Hepatocyte (in vitro differentiated cells): ENCODE data around the gene CDK6. TPM values are rescaled to one million over a fixed set of nuclear protein-coding genes. Genes with fewer than 3 reads are reported as not detected.

ENCODE experiments used
- DNase-seq: peaks from one replicate; pipeline ENCODE4 v3.0.0-alpha.2; 2016; ENCODE audit warnings: low spot score
- H2AFZ ChIP-seq: fragments of 200-600 bp; sonication (generic); 2 replicates; pipeline ENCODE4 v1.6.0; 2016; ENCODE audit warnings: antibody characterized with exemption, mild to moderate bottlenecking
- H3K27ac ChIP-seq: fragments of 200-600 bp; sonication (generic); 2 replicates; pipeline ENCODE4 v1.5.1; 2016; ENCODE audit warnings: mild to moderate bottlenecking
- H3K27me3 ChIP-seq: fragments of 200-600 bp; sonication (generic); 2 replicates; pipeline ENCODE4 v1.6.1; 2016
- H3K36me3 ChIP-seq: fragments of 200-600 bp; sonication (generic); replicated peaks from 2 replicates; pipeline ENCODE4 v1.5.1; 2016; ENCODE audit warnings: low read depth; ENCODE audit not compliant: insufficient read depth
- H3K4me1 ChIP-seq: fragments of 200-600 bp; sonication (generic); 2 replicates; pipeline ENCODE4 v1.5.1; 2016; ENCODE audit warnings: mild to moderate bottlenecking, moderate library complexity; ENCODE audit not compliant: insufficient read depth
- H3K4me2 ChIP-seq: fragments of 200-600 bp; sonication (generic); 2 replicates; pipeline ENCODE4 v1.6.0; 2016
- H3K4me3 ChIP-seq: fragments of 200-600 bp; sonication (generic); 2 replicates; pipeline ENCODE4 v1.5.1; 2016; ENCODE audit warnings: mild to moderate bottlenecking
- H3K79me2 ChIP-seq: fragments of 200-600 bp; sonication (generic); 2 replicates; pipeline ENCODE4 v1.6.0; 2017; ENCODE audit warnings: mild to moderate bottlenecking
- H3K9me2 ChIP-seq: fragments of 200-600 bp; sonication (generic); replicated peaks from 2 replicates; pipeline ENCODE4 v1.6.0; 2017; ENCODE audit warnings: mild to moderate bottlenecking; ENCODE audit not compliant: insufficient read depth
- H3K9me3 ChIP-seq: fragments of 200-600 bp; sonication (generic); 2 replicates; pipeline ENCODE4 v1.5.1; 2016; ENCODE audit warnings: low read depth, mild to moderate bottlenecking
- H4K20me1 ChIP-seq: fragments of 200-600 bp; sonication (generic); 2 replicates; pipeline ENCODE4 v1.6.0; 2016; ENCODE audit warnings: mild to moderate bottlenecking; ENCODE audit not compliant: insufficient read depth, poor library complexity, severe bottlenecking
- EZH2 ChIP-seq: fragments of 200-600 bp; sonication (generic); IDR thresholded peaks from 2 replicates; pipeline ENCODE4 v1.6.1; 2016; ENCODE audit warnings: antibody characterized with exemption, mild to moderate bottlenecking, borderline replicate concordance
- EZH2phosphoT487 ChIP-seq: fragments of 200-600 bp; sonication (generic); IDR thresholded peaks from one replicate; pipeline ENCODE4 v1.6.1; 2018; ENCODE audit warnings: antibody characterized with exemption, mild to moderate bottlenecking, low read depth, moderate library complexity; ENCODE audit not compliant: unreplicated experiment, severe bottlenecking
- WGBS: methylation state at CpG from one replicate; pipeline ENCODE4 v1.1.6; 2016; ENCODE audit warnings: low lambda C conversion rate; ENCODE audit errors: missing lambda C conversion rate; 5-methylcytosine and 5-hydroxymethylcytosine counted together
- polyA plus RNA-seq: library from polyadenylated mRNA; unstranded; fragments of >200 nt; fragmentation: Nextera tagmentation; extraction: Ambion mirVana; gene quantifications from 2 replicates; pipeline ENCODE4 v1.2.1, GENCODE V29; 2016
- total RNA-seq: library from RNA; depleted of rRNA; stranded (reverse); fragments of >200 nt; gene quantifications from 2 replicates; pipeline ENCODE4 v1.2.3, GENCODE V29; 2014
- TF ChIP-seq, protein P1 (sequence below): fragments of 200-600 bp; sonication (generic); IDR thresholded peaks from 2 replicates; pipeline ENCODE4 v1.5.1; 2016; ENCODE audit warnings: antibody characterized with exemption, mild to moderate bottlenecking; ENCODE audit not compliant: poor library complexity

Gene CDK6
- total and polyA plus RNA-seq, 2 experiments from 2014 or later: 18.7 to 64.5 TPM

DNA sequence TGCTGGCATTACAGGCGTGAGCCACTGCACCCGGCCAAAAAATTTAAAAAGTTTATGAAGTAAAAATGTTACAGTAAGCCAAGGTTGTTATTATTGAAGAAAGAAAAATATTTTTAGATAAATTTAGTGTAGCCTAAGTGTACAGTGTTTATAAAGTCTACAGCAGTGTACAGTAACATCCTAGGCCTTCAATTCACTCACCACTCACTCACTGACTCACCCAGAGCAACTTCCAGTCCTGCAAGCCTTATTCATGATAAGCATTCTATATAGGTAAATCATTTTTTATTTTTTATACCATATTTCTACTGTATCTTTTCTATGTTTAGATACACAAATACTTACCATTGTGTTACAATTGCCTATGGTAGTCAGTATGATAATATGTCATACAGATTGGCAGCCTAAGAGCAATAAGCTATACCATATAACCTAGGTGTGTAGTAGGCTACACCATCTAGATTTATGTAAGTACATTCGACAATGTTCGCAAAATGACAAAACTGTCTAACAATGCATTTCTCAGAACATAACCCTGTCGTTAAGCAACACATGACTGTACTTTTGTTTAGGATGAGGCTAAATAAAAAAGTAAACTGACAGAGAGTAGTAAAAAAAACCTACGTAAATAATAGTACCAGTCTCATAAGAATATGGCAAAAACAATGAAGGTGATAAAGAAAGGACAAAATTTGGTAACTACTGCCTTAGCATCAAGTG lies 168.4 kb downstream of the CDK6 start:
- Histone ChIP-seq H2AFZ (no peak overlapping the region), H3K9me3 (no peaks in the 10 kb centered on the region), H3K4me2 (no peak overlapping the region), H3K9me2 (no peaks in the 10 kb centered on the region), H3K79me2 (peaks cover 17% of the 10 kb centered on the region), H4K20me1 (no peaks in the 10 kb centered on the region), H3K27ac (no peak overlapping the region), H3K4me3 (no peak overlapping the region), H3K4me1 (no peaks in the 10 kb centered on the region), H3K36me3 (no peaks in the 10 kb centered on the region), H3K27me3 (no peaks in the 10 kb centered on the region)
- WGBS: 96% methylated on average over 6 of the region's 6 CpGs
- DNase-seq: no peak
- TF ChIP-seq EZH2: no peak
- TF ChIP-seq, protein P1, sequence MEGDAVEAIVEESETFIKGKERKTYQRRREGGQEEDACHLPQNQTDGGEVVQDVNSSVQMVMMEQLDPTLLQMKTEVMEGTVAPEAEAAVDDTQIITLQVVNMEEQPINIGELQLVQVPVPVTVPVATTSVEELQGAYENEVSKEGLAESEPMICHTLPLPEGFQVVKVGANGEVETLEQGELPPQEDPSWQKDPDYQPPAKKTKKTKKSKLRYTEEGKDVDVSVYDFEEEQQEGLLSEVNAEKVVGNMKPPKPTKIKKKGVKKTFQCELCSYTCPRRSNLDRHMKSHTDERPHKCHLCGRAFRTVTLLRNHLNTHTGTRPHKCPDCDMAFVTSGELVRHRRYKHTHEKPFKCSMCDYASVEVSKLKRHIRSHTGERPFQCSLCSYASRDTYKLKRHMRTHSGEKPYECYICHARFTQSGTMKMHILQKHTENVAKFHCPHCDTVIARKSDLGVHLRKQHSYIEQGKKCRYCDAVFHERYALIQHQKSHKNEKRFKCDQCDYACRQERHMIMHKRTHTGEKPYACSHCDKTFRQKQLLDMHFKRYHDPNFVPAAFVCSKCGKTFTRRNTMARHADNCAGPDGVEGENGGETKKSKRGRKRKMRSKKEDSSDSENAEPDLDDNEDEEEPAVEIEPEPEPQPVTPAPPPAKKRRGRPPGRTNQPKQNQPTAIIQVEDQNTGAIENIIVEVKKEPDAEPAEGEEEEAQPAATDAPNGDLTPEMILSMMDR: no peak

DNA sequence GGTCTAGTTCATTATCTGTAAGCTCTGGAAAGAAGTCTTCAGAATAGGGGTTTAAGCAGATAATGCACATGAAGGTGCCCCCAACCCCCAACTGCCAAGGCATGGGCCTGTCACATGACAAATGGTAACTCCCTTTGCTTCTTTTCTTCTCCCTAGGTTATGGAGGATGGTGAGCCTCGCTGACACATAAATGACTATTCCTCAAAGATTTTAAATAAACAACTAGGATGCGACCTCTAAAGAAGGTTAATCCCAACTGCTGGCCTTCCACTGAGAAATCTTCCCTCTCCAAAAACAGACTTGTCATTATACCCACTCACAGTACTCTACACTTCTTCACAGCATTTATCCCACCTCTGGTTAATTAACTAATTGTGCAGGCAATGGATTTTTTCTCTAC lies 170.4 kb downstream of the CDK6 start:
- TF ChIP-seq, protein P1: no peak
- TF ChIP-seq EZH2phosphoT487 (no peak), EZH2 (no peak)
- no peaks in the 10 kb centered on the region for H4K20me1 ChIP-seq
- H3K4me3 ChIP-seq: no peak overlapping the region
- H3K79me2 ChIP-seq: peaks cover 12% of the 10 kb centered on the region
- H3K4me1 ChIP-seq: no peaks in the 10 kb centered on the region
- H3K4me2 ChIP-seq: no peak overlapping the region
- H3K36me3 ChIP-seq: no peaks in the 10 kb centered on the region
- no peaks in the 10 kb centered on the region for H3K9me3 ChIP-seq
- 94% methylated on average over 2 of the region's 2 CpGs for WGBS
- no peak overlapping the region for H2AFZ ChIP-seq
- no peak overlapping the region for H3K27ac ChIP-seq
- H3K9me2 ChIP-seq: no peaks in the 10 kb centered on the region
- H3K27me3 ChIP-seq: no peaks in the 10 kb centered on the region
- no peak for DNase-seq

DNA sequence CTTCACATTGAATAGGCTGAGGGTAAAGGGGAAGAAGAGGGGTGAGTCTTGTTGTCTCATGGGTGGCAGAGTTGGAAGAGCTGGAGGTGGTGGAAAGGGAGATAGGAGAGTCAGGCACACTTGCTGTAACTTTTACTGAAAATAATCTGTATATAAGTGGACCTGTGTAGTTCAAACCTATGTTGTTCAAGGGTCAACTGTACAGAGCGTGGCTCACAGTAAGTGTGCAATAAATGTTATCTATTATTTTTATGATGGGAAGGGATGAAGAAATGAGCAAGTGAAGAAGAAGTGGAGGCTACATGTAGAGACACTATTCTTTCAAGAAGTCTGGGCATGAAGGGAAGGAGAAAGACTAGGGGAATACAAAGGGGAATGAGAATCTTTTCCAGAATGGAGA lies 174.7 kb downstream of the CDK6 start:
- no peak for DNase-seq
- H3K79me2 ChIP-seq: peaks cover 31% of the 10 kb centered on the region
- no peaks in the 10 kb centered on the region for H3K27me3 ChIP-seq
- H3K4me2 ChIP-seq: no peak overlapping the region
- H3K9me3 ChIP-seq: no peaks in the 10 kb centered on the region
- H3K36me3 ChIP-seq: no peaks in the 10 kb centered on the region
- no peaks in the 10 kb centered on the region for H3K9me2 ChIP-seq
- WGBS: 80% methylated on average over 1 of the region's 1 CpG
- TF ChIP-seq EZH2phosphoT487 (no peak), EZH2 (no peak)
- TF ChIP-seq, protein P1: no peak
- H3K4me1 ChIP-seq: no peaks in the 10 kb centered on the region
- no peak overlapping the region for H2AFZ ChIP-seq
- H3K4me3 ChIP-seq: no peak overlapping the region
- no peak overlapping the region for H3K27ac ChIP-seq
- H4K20me1 ChIP-seq: no peaks in the 10 kb centered on the region
